Activated T-helper 1 cell treated with anti-CD3 and anti-CD28 coated beads, Interleukin-2, amount 50 U/mL, for 16 hours (primary cell): ENCODE measurements around the gene NUF2.
"Not testable (repeated sequence)": the region's sequence is repeated elsewhere in the genome, so short reads cannot be mapped to it uniquely, and the experiment has no call there.

Experiments used
- DNase-seq, 2 donors: peaks; one replicate each; pipeline ENCODE4 v3.0.0-alpha.2; 2020; ENCODE audit warnings: low read depth in 1 of 2, low spot score in 1 of 2

The NUF2 gene

GRCh38 chr1:163321311-163322305, at the start of gene NUF2:
TSS of gene NUF2 (plus strand) at chr1:163321954. CDS start at chr1:163326052, 4,098 bp downstream.
- peak; percentile 94 for DNase-seq

GRCh38 chr1:163273766-163274441, 47.9 kb upstream of the NUF2 start:
- DNase-seq, result no peak

GRCh38 chr1:163275222-163275621, 46.5 kb upstream of the NUF2 start:
- DNase-seq, result no peak

- DNase-seq, result no peak
Observed at GRCh38 chr1:163278602-163279001, 43.2 kb upstream of the NUF2 start.

- not testable (repeated sequence) for DNase-seq
Observed at GRCh38 chr1:163284867-163285266, 36.9 kb upstream of the NUF2 start.

- no peak for DNase-seq
Observed at GRCh38 chr1:163290025-163290640, 31.6 kb upstream of the NUF2 start.

GRCh38 chr1:163291461-163291860, 30.3 kb upstream of the NUF2 start:
- no peak for DNase-seq

DNA sequence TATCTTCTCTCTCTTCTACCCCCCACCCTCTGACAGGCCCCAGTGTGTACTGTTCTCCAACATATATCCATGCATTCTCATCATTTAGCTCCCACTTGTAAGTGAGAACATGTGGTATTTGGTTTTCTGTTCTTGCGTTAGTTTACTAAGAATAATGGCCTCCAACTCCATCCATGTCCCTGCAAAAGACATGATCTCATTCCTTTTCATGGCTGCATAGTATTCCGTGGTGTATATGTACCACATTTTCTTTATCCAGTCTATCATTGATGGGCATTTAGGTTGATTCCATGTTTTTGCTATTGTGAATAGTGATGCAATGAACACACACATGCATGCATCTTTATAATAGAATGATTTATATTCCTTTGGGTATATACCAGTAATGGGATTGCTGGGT, 29.6 kb upstream of the NUF2 start:
- DNase-seq, result not testable (repeated sequence)

DNA sequence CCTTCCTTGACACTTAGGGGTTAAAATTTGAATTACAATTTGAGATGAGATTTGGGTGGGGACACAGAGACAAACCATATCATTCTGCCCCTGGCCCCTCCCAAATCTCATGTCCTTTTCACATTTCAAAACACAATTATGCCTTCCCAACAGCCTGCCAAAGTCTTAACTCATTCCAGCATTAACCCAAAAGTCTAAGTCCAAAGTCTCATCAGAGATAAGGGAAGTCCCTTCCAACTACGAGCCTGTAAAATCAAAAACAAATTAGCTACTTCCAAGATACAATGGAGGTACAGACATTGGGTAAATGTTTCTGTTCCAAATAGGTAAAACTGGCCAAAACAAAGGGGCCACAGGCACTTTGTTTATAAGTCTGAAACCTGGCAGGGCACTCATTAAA, 28.3 kb upstream of the NUF2 start:
- DNase-seq, result not testable (repeated sequence)

DNA sequence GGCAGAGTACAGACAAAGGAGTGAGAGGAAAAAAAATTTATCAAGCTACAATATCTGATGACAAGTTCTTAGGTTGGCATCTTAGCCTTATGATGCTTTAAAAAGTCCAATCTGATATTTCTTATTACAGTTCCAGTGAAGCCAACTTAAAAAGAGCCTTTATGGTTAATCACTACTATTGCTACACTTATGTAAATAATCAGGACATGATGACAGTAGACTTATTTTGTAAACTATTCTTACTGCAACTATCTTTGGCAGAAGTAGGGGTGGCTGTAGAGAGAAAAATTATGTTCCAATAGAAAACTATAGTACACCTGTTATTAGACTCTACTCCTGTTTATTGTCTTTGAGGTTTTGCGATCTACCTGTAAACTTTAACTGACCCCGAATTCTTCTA, 25.8 kb upstream of the NUF2 start:
- DNase-seq, result no peak

DNA sequence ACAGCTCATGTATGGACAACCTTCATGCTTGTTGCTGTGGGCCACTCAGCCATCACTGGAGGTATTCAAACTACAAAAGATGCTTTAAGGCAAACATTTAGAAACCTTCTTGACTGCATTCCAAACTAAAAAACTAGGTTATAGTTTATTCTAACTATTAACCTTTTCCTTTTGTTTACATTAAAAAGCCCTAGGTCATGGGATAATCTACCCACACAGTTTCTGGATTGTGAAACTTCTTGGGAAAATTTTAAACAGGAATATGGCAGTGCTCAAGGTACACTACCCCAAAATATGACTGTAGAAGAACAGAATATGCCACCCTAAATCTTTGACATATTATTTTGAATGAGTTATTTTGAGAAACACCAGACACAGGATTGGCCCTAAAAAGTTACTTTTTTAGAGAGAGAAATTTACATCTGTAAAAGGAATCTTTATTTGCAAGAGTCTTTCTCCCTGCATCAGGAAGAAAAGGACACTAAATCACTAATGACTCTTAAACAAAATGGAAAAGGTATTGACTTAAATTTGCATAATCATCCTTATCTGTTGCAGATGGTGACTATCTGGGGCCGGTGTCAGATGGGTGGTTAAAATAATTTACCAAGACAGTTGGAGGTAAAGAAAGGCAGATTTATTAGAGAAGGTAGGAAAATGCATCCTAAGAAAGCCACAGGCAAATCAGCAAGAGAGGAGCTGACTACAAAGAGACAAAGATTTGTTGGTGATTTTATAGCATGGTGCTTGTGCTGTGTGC, 25.1 kb upstream of the NUF2 start:
- no peak for DNase-seq

DNA sequence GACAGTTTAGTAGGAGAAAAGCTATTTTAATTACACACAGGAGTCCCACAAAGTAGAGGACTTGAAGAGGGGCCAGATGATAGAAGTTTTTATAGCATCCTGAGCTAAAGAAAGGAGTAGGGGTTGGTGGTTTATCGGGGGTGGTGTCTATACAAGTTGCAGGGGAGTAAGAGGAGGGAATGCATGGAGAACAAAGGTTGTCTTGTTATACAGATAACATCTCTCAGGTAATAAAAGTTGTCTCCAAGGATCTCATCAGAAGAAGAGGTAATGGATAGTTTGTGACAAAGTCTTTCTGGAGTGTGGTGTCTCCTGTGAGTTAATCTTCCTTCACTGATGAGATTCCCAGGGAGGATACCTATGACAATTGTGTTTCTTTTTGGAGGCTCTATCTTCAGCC, 23.4 kb upstream of the NUF2 start:
- DNase-seq, result no peak

GRCh38 chr1:163300568-163300967, 21.2 kb upstream of the NUF2 start:
- DNase-seq, result no peak

- DNase-seq, result no peak
Observed at GRCh38 chr1:163303561-163303960, 18.2 kb upstream of the NUF2 start.

DNA sequence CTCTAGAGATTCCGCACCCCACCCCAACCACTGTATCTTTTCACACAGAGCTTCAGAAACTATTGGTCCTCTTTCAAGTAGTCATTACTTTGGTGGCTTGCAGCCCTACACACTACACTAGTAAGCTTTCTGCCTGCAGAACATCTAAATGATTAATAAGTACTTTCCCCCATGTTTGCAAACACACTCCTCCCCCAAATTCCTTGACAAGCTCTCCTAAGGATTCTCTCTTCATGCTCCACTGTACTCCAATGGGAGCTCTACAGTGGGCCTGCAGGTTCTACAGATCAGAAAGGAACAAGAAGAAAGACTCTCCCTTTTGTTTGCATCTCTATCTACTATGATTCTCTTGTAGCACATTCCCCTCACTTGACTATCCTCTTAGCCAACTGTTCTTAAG, 16.3 kb upstream of the NUF2 start:
- no peak for DNase-seq

DNA sequence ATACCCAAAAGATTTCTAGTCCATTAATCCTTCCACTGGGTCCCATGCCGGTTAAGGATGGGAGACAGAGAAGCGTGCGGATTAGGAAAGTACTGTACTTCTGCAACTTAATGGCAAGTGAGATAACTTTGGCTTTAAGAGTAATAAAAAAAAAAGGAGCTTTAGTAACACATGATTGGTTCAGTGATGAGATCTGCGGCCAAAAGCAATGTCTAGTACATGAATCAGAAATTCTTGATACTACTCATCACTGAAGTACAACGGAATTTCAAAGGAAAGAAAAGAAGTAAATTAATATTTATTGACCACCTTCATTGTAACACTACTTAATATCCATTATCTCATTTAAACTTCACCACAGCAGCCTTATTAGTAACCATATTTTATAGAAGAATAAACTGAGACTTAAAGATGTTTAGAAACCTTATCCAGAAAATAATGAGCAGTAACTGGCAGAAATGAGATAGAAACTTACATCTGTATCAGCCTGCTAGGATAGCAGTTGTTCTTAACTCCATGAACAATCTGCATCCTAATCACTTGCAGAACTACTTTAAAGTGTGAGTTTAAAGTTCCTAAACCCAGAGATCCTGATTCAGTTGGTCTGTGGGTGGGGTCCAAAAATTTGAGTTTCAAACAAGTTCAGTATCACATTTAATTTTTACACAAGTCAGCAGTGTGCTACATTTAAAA, 14.1 kb upstream of the NUF2 start:
- no peak for DNase-seq

GRCh38 chr1:163308811-163309210, 12.9 kb upstream of the NUF2 start:
- DNase-seq, result no peak

GRCh38 chr1:163315773-163316374, 5.9 kb upstream of the NUF2 start:
- DNase-seq, result no peak

GRCh38 chr1:163320891-163321290, 863 bp upstream of the NUF2 start:
- no peak for DNase-seq

DNA sequence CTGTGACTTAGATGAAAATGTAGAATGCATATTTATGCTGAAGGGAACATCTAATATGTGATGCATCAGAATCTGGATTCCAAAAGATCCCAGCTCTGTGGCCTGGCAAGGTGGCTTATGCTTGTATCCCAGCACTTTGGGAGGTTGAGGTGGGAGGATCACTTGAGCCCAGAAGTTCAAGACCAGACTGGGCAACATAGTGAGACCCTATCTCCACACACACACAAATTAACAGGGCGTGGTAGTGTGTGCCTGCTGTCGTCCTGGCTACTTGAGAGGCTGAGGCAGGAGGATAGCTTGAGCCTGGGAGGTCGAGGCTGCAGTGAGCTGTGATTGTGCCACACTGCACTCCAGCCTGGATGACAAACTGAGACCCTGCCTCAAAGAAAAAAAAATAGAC, 1.6 kb downstream of the NUF2 start:
- DNase-seq, result not testable (repeated sequence)
